GM21529 (cell line): Measurements from ENCODE around the gene TLCD3A.
"Not testable (repeated sequence)": the region's sequence is repeated elsewhere in the genome, so short reads cannot be mapped to it uniquely, and the experiment has no call there.

Experiments used
- ATAC-seq: cut with Tn5 transposase; IDR thresholded peaks from one replicate; pipeline ENCODE4 v1.9.1; 2021; ENCODE audit not compliant: unreplicated experiment

Gene TLCD3A

GRCh38 chr17:732067-732901, at the start of gene TLCD3A:
TSS of gene TLCD3A (plus strand) at chr17:732596. CDS start at chr17:732648, 52 bp downstream.
- ATAC-seq = peak; percentile 47

- no peak for ATAC-seq
Observed at GRCh38 chr17:683040-683439, 49.4 kb upstream of the TLCD3A start.

- ATAC-seq = no peak
Observed at GRCh38 chr17:683499-684254, 48.7 kb upstream of the TLCD3A start.

- no peak for ATAC-seq
Observed at GRCh38 chr17:685006-685405, 47.4 kb upstream of the TLCD3A start.

GRCh38 chr17:688100-688989, 44.1 kb upstream of the TLCD3A start:
- no peak for ATAC-seq

GRCh38 chr17:689556-690275, 42.7 kb upstream of the TLCD3A start:
- ATAC-seq = no peak

- no peak for ATAC-seq
Observed at GRCh38 chr17:690361-690760, 42.0 kb upstream of the TLCD3A start.

- no peak for ATAC-seq
Observed at GRCh38 chr17:691423-691822, 41.0 kb upstream of the TLCD3A start.

- ATAC-seq = no peak
Observed at GRCh38 chr17:692116-692515, 40.3 kb upstream of the TLCD3A start.

- ATAC-seq = no peak
Observed at GRCh38 chr17:693791-694638, 38.4 kb upstream of the TLCD3A start.

GRCh38 chr17:696369-696768, 36.0 kb upstream of the TLCD3A start:
- ATAC-seq = no peak

- ATAC-seq = no peak
Observed at GRCh38 chr17:697682-698081, 34.7 kb upstream of the TLCD3A start.

GRCh38 chr17:698096-698495, 34.3 kb upstream of the TLCD3A start:
- ATAC-seq = not testable (repeated sequence)

GRCh38 chr17:699345-699744, 33.1 kb upstream of the TLCD3A start:
- no peak for ATAC-seq

GRCh38 chr17:700504-701094, 31.8 kb upstream of the TLCD3A start:
- no peak for ATAC-seq

GRCh38 chr17:703081-703875, 29.1 kb upstream of the TLCD3A start:
- no peak for ATAC-seq

- ATAC-seq = no peak
Observed at GRCh38 chr17:704111-704864, 28.1 kb upstream of the TLCD3A start.

GRCh38 chr17:705011-705410, 27.4 kb upstream of the TLCD3A start:
- no peak for ATAC-seq
